Effector memory CD8-positive, alpha-beta T cell (primary cell): ENCODE results near the gene LMX1B.
"Not testable (repeated sequence)": the region's sequence is repeated elsewhere in the genome, so short reads cannot be mapped to it uniquely, and the experiment has no call there.

Experiments used
- ATAC-seq: fragments of 150-1000 bp; cut with Tn5 transposase; replicated peaks from 2 replicates; pipeline ENCODE4 v1.10.0; 2021; ENCODE audit warnings: mild to moderate bottlenecking, moderate library complexity
- DNase-seq, 3 experiments: peaks; one replicate each; pipeline ENCODE4 v3.0.0; 2021
- H3K27ac Mint-ChIP-seq, 2 donors: one replicate each; pipeline ENCODE4 v1.8.0; 2022; ENCODE audit warnings: mild to moderate bottlenecking in 2 of 2, mixed read lengths in 2 of 2, moderate library complexity in 2 of 2
- H3K27me3 Mint-ChIP-seq, 2 donors: one replicate each; pipeline ENCODE4 v1.8.0; 2022; ENCODE audit warnings: mixed read lengths in 2 of 2
- H3K36me3 Mint-ChIP-seq: one replicate; pipeline ENCODE4 v1.8.0; 2022; ENCODE audit warnings: mild to moderate bottlenecking, moderate library complexity, mixed read lengths; ENCODE audit not compliant: insufficient read depth
- H3K4me1 Mint-ChIP-seq, 2 donors: one replicate each; pipeline ENCODE4 v1.8.0; 2022; ENCODE audit warnings: low read depth in 2 of 2, mixed read lengths in 2 of 2
- H3K4me3 Mint-ChIP-seq, 2 donors: one replicate each; pipeline ENCODE4 v1.8.0; 2022; ENCODE audit warnings: mild to moderate bottlenecking in 2 of 2, mixed read lengths in 2 of 2, moderate library complexity in 2 of 2
- H3K9me3 Mint-ChIP-seq, 2 donors: one replicate each; pipeline ENCODE4 v1.8.0; 2022; ENCODE audit warnings: mixed read lengths in 2 of 2

LMX1B gene

GRCh38 chr9:126652140-126652582, 38.4 kb downstream of the LMX1B start:
- Mint-ChIP-seq H3K9me3 (no peaks in the 10 kb centered on the region), H3K4me3 (no peak overlapping the region), H3K27me3 (peaks cover 80 to 100% of the 10 kb centered on the region in 2 donors), H3K27ac (no peak overlapping the region), H3K4me1 (peaks cover 0 to 2% of the 10 kb centered on the region in 2 donors), H3K36me3 (no peaks in the 10 kb centered on the region)
- ATAC-seq: no peak
- DNase-seq: no peak

GRCh38 chr9:126654124-126654523, 40.4 kb downstream of the LMX1B start:
- Mint-ChIP-seq H3K9me3 (no peaks in the 10 kb centered on the region), H3K36me3 (no peaks in the 10 kb centered on the region), H3K27ac (no peak overlapping the region), H3K27me3 (peaks cover 70 to 96% of the 10 kb centered on the region in 2 donors), H3K4me1 (peaks cover 0 to 2% of the 10 kb centered on the region in 2 donors), H3K4me3 (no peak overlapping the region)
- no peak for DNase-seq
- no peak for ATAC-seq

GRCh38 chr9:126656214-126656613, 42.5 kb downstream of the LMX1B start:
- ATAC-seq, H3K4me3 Mint-ChIP-seq, H3K27ac Mint-ChIP-seq, H3K4me1 Mint-ChIP-seq, DNase-seq, H3K9me3 Mint-ChIP-seq, H3K36me3 Mint-ChIP-seq: not testable (repeated sequence)
- H3K27me3 Mint-ChIP-seq: peaks cover 52 to 93% of the 10 kb centered on the region in 2 donors

GRCh38 chr9:126658201-126658825, 44.6 kb downstream of the LMX1B start:
- DNase-seq (no peak), ATAC-seq (no peak)
- Mint-ChIP-seq H3K9me3 (no peaks in the 10 kb centered on the region), H3K27me3 (peaks cover 45 to 72% of the 10 kb centered on the region in 2 donors), H3K36me3 (no peaks in the 10 kb centered on the region), H3K4me3 (no peak overlapping the region), H3K27ac (no peak overlapping the region), H3K4me1 (no peaks in the 10 kb centered on the region)

GRCh38 chr9:126658956-126659555, 45.3 kb downstream of the LMX1B start:
- Mint-ChIP-seq H3K4me3 (no peak overlapping the region), H3K27me3 (peaks cover 43 to 65% of the 10 kb centered on the region in 2 donors)

GRCh38 chr9:126661122-126661520, 47.4 kb downstream of the LMX1B start:
- Mint-ChIP-seq H3K27ac (no peak overlapping the region), H3K36me3 (no peaks in the 10 kb centered on the region), H3K4me1 (peaks cover 2 to 3% of the 10 kb centered on the region in 2 donors), H3K9me3 (no peaks in the 10 kb centered on the region), H3K4me3 (no peak overlapping the region), H3K27me3 (peaks cover 40 to 44% of the 10 kb centered on the region in 2 donors)
- no peak for DNase-seq
- ATAC-seq: no peak

More at GRCh38 chr9:126658956-126659555, 45.3 kb downstream of the LMX1B start:
- H3K27ac Mint-ChIP-seq: no peak overlapping the region
- no peak for ATAC-seq
- no peak for DNase-seq
- H3K36me3 Mint-ChIP-seq: no peaks in the 10 kb centered on the region
- no peaks in the 10 kb centered on the region for H3K4me1 Mint-ChIP-seq
- H3K9me3 Mint-ChIP-seq: no peaks in the 10 kb centered on the region

- Mint-ChIP-seq H3K27me3 (peaks cover 39 to 40% of the 10 kb centered on the region in 2 donors), H3K9me3 (no peaks in the 10 kb centered on the region), H3K4me1 (peaks cover 3 to 6% of the 10 kb centered on the region in 2 donors), H3K27ac (no peak overlapping the region), H3K36me3 (no peaks in the 10 kb centered on the region), H3K4me3 (no peak overlapping the region)
- DNase-seq (no peak), ATAC-seq (no peak)
Observed at GRCh38 chr9:126661521-126662251, 48.0 kb downstream of the LMX1B start.

- no peaks in the 10 kb centered on the region for H3K36me3 Mint-ChIP-seq
- ATAC-seq (no peak), DNase-seq (no peak)
- no peak overlapping the region for H3K4me3 Mint-ChIP-seq
- H3K27me3 Mint-ChIP-seq: peaks cover 19 to 28% of the 10 kb centered on the region in 2 donors
- no peak overlapping the region for H3K27ac Mint-ChIP-seq
- H3K9me3 Mint-ChIP-seq: no peaks in the 10 kb centered on the region
- peaks cover 3 to 6% of the 10 kb centered on the region in 2 donors for H3K4me1 Mint-ChIP-seq
Observed at GRCh38 chr9:126663661-126664072, 49.9 kb downstream of the LMX1B start.

- no peaks in the 10 kb centered on the region for H3K9me3 Mint-ChIP-seq
- H3K4me1 Mint-ChIP-seq: peaks cover 3 to 6% of the 10 kb centered on the region in 2 donors
- no peak overlapping the region for H3K27ac Mint-ChIP-seq
- ATAC-seq (no peak), DNase-seq (no peak)
- H3K36me3 Mint-ChIP-seq: no peaks in the 10 kb centered on the region
- peaks cover 11 to 28% of the 10 kb centered on the region in 2 donors for H3K27me3 Mint-ChIP-seq
- H3K4me3 Mint-ChIP-seq: no peak overlapping the region
Observed at GRCh38 chr9:126664900-126665643, 51.3 kb downstream of the LMX1B start.

GRCh38 chr9:126665644-126666035, 51.9 kb downstream of the LMX1B start:
- Mint-ChIP-seq H3K27me3 (peaks cover 6 to 28% of the 10 kb centered on the region in 2 donors), H3K27ac (no peak overlapping the region), H3K9me3 (no peaks in the 10 kb centered on the region), H3K4me3 (no peak overlapping the region), H3K36me3 (no peaks in the 10 kb centered on the region), H3K4me1 (peaks cover 3 to 6% of the 10 kb centered on the region in 2 donors)
- no peak for ATAC-seq
- no peak for DNase-seq

- no peaks in the 10 kb centered on the region for H3K9me3 Mint-ChIP-seq
- ATAC-seq (no peak), DNase-seq (no peak)
- peaks cover 0 to 28% of the 10 kb centered on the region in 2 donors for H3K27me3 Mint-ChIP-seq
- no peak overlapping the region for H3K4me3 Mint-ChIP-seq
- peaks cover 3 to 6% of the 10 kb centered on the region in 2 donors for H3K4me1 Mint-ChIP-seq
- no peaks in the 10 kb centered on the region for H3K36me3 Mint-ChIP-seq
- no peak overlapping the region for H3K27ac Mint-ChIP-seq
Observed at GRCh38 chr9:126666155-126666803, 52.6 kb downstream of the LMX1B start.

- peaks cover 2% of the 10 kb centered on the region for H3K36me3 Mint-ChIP-seq
- no peak for ATAC-seq
- no peak for DNase-seq
- H3K4me3 Mint-ChIP-seq: no peak overlapping the region
- no peaks in the 10 kb centered on the region for H3K9me3 Mint-ChIP-seq
- peaks cover 3 to 6% of the 10 kb centered on the region in 2 donors for H3K4me1 Mint-ChIP-seq
- H3K27ac Mint-ChIP-seq: no peak overlapping the region
- H3K27me3 Mint-ChIP-seq: peaks cover 9 to 33% of the 10 kb centered on the region in 2 donors
Observed at GRCh38 chr9:126667190-126668055, 53.7 kb downstream of the LMX1B start.
